Keratinocyte (primary cell): ENCODE measurements around the gene RNF144B. TPM values are rescaled to one million over a fixed set of nuclear protein-coding genes. Genes with fewer than 3 reads are reported as not detected.

Source experiments
- DNase-seq: peaks from one replicate; pipeline ENCODE4 v3.0.0-alpha.2; 2011; ENCODE audit warnings: low read depth, missing footprints, low spot score
- FAIRE-seq: peaks from 2 replicates; lab custom pipeline; 2011; peaks lifted over from hg19 to GRCh38; lab: Jason Lieb, UNC
- H2AFZ ChIP-seq: 2 replicates; pipeline ENCODE4 v1.6.0; 2012; ENCODE audit warnings: low read length, control low read depth, inconsistent platforms; ENCODE audit not compliant: control insufficient read depth
- H3K27ac ChIP-seq: 2 replicates; pipeline ENCODE4 v1.5.1; 2011; ENCODE audit warnings: low read length; ENCODE audit not compliant: control insufficient read depth, insufficient read depth
- H3K27me3 ChIP-seq: 3 replicates; pipeline ENCODE4 v1.6.0; 2011; ENCODE audit warnings: low read length; ENCODE audit not compliant: control insufficient read depth, insufficient read depth; ENCODE audit errors: extremely low read depth
- H3K36me3 ChIP-seq, 2 experiments: 2 replicates in 1 of 2; 3 replicates in 1 of 2; pipeline ENCODE4 v1.5.1; 2011; ENCODE audit warnings: low read length in 2 of 2, mild to moderate bottlenecking in 1 of 2; ENCODE audit not compliant: control insufficient read depth in 2 of 2, insufficient read depth in 2 of 2; ENCODE audit errors: extremely low read depth in 1 of 2
- H3K4me1 ChIP-seq: 3 replicates; pipeline ENCODE4 v1.5.1; 2011; ENCODE audit warnings: low read length; ENCODE audit not compliant: control insufficient read depth, insufficient read depth; ENCODE audit errors: extremely low read depth
- H3K4me2 ChIP-seq: 3 replicates; pipeline ENCODE4 v1.6.0; 2011; ENCODE audit warnings: low read depth, low read length; ENCODE audit not compliant: control insufficient read depth, insufficient read depth; ENCODE audit errors: extremely low read depth
- H3K4me3 ChIP-seq, 3 experiments: fragments of 200-600 bp in 1 of 3; sonication (generic) in 1 of 3; 2 replicates in 2 of 3; 3 replicates in 1 of 3; pipeline ENCODE4 v1.5.1; 2011 to 2016; ENCODE audit warnings: low read length in 3 of 3, mild to moderate bottlenecking in 3 of 3, control low read depth in 2 of 3, inconsistent platforms in 1 of 3, low read depth in 1 of 3, mixed read lengths in 1 of 3, mixed run types in 1 of 3, moderate library complexity in 1 of 3; ENCODE audit not compliant: control insufficient read depth in 2 of 3, insufficient read depth in 2 of 3; ENCODE audit errors: extremely low read depth in 1 of 3
- H3K79me2 ChIP-seq: 2 replicates; pipeline ENCODE4 v1.6.0; 2012; ENCODE audit warnings: low read length; ENCODE audit not compliant: control insufficient read depth, insufficient read depth
- H3K9ac ChIP-seq: 3 replicates; pipeline ENCODE4 v1.6.0; 2011; ENCODE audit warnings: low read length; ENCODE audit not compliant: control insufficient read depth, insufficient read depth; ENCODE audit errors: extremely low read depth
- H3K9me1 ChIP-seq: 3 replicates; pipeline ENCODE4 v1.6.0; 2011; ENCODE audit warnings: low read length; ENCODE audit not compliant: control insufficient read depth, insufficient read depth; ENCODE audit errors: extremely low read depth
- H3K9me3 ChIP-seq: 2 replicates; pipeline ENCODE4 v1.5.1; 2012; ENCODE audit warnings: low read depth, low read length; ENCODE audit not compliant: control insufficient read depth
- H4K20me1 ChIP-seq: 3 replicates; pipeline ENCODE4 v1.6.0; 2011; ENCODE audit warnings: low read length; ENCODE audit not compliant: control insufficient read depth, insufficient read depth; ENCODE audit errors: extremely low read depth
- CTCF ChIP-seq, 3 experiments: IDR thresholded peaks in 1 of 3; conservative IDR thresholded peaks in 1 of 3; optimal IDR thresholded peaks in 1 of 3; 2 replicates in 2 of 3; 3 replicates in 1 of 3; pipeline versions ENCODE3 to v1.5.1; 2011; ENCODE audit warnings: low read length in 3 of 3, mild to moderate bottlenecking in 3 of 3, moderate library complexity in 2 of 3, control low read depth in 1 of 3, inconsistent platforms in 1 of 3; ENCODE audit not compliant: insufficient read depth in 2 of 3; ENCODE audit errors: extremely low read depth in 1 of 3
- EZH2 ChIP-seq: IDR thresholded peaks from one replicate; pipeline ENCODE4 v1.6.1; 2012; ENCODE audit warnings: inconsistent platforms, mild to moderate bottlenecking, low read length, moderate library complexity
- dilution Hi-C: fragments of 300-500 bp; cut with MboI; formaldehyde crosslinking; loops from one replicate; pipeline ENCODE4 v1.7.0; 2020; ENCODE audit warnings: low sequenced_read_pairs; ENCODE audit not compliant: extremely low pct_ligation_motif_present
- polyA plus RNA-seq, 5 experiments: library from polyadenylated mRNA; depleted of rRNA in 3 of 5; stranded (reverse) in 3 of 5; stranded (forward) in 1 of 5; unstranded in 1 of 5; fragments of >200 nt; gene quantifications; 1 replicate in 1 of 5; 2 replicates in 3 of 5; 3 replicates in 1 of 5; pipeline versions ENCODE4 v1.2.1 to v1.2.3, GENCODE V29; 2011 to 2012; ENCODE audit warnings: missing spikeins in 2 of 5, low read depth in 1 of 5, low replicate concordance in 1 of 5

The RNF144B gene
- polyA plus RNA-seq, 1 donor (not counting 4 experiments of a cell fraction or from before 2014, with no cell fraction given), result 9.0 TPM

GRCh38 chr6:18347866-18348265 lies 39.3 kb upstream of the RNF144B start:
- Histone ChIP-seq H3K9ac (peak overlapping the region; percentile 56), H3K9me3 (no peaks in the 10 kb centered on the region), H3K4me2 (peak overlapping the region; percentile 22), H3K27ac (peak overlapping the region; percentile 70), H3K4me1 (peaks cover 61% of the 10 kb centered on the region), H3K27me3 (no peaks in the 10 kb centered on the region), H3K9me1 (no peaks in the 10 kb centered on the region), H3K79me2 (no peaks in the 10 kb centered on the region), H2AFZ (no peak overlapping the region), H3K4me3 (no peak overlapping the region), H3K36me3 (no peaks in the 10 kb centered on the region), H4K20me1 (no peaks in the 10 kb centered on the region)
- no peak for FAIRE-seq
- dilution Hi-C loops, result no loop called here
- no peak for TF ChIP-seq CTCF (optimal IDR thresholded peaks at IDR 0.05 in 1 of 3, IDR thresholded peaks at IDR 0.05 in 1 of 3, conservative IDR thresholded peaks at IDR 0.05 in 1 of 3; ENCODE audit: extremely low read depth in 1 of 3, insufficient read depth in 2 of 3, low read length in 3 of 3)
- TF ChIP-seq EZH2, result no peak
- no peak for DNase-seq

- no peak for FAIRE-seq
- no peak overlapping the region for H3K4me3 ChIP-seq
- no peak overlapping the region for H3K27ac ChIP-seq
These were observed 37.8 kb upstream of the RNF144B start for GRCh38 chr6:18349386-18349785.

More at GRCh38 chr6:18349386-18349785, 37.8 kb upstream of the RNF144B start:
- Histone ChIP-seq H3K27me3 (no peaks in the 10 kb centered on the region), H3K36me3 (no peaks in the 10 kb centered on the region), H3K9ac (no peak overlapping the region), H3K9me3 (no peaks in the 10 kb centered on the region), H4K20me1 (no peaks in the 10 kb centered on the region), H3K9me1 (no peaks in the 10 kb centered on the region), H3K79me2 (no peaks in the 10 kb centered on the region), H2AFZ (no peak overlapping the region), H3K4me2 (no peak overlapping the region), H3K4me1 (peaks cover 54% of the 10 kb centered on the region)
- no peak for DNase-seq
- TF ChIP-seq CTCF (optimal IDR thresholded peaks at IDR 0.05 in 1 of 3, IDR thresholded peaks at IDR 0.05 in 1 of 3, conservative IDR thresholded peaks at IDR 0.05 in 1 of 3; ENCODE audit: extremely low read depth in 1 of 3, insufficient read depth in 2 of 3, low read length in 3 of 3), result no peak
- no peak for TF ChIP-seq EZH2
- dilution Hi-C loops, result no loop called here
